Measurements from ENCODE around the gene PSMB3.
"Not testable (repeated sequence)": the region's sequence is repeated elsewhere in the genome, so short reads cannot be mapped to it uniquely, and the experiment has no call there.

PSMB3 gene

DNA sequence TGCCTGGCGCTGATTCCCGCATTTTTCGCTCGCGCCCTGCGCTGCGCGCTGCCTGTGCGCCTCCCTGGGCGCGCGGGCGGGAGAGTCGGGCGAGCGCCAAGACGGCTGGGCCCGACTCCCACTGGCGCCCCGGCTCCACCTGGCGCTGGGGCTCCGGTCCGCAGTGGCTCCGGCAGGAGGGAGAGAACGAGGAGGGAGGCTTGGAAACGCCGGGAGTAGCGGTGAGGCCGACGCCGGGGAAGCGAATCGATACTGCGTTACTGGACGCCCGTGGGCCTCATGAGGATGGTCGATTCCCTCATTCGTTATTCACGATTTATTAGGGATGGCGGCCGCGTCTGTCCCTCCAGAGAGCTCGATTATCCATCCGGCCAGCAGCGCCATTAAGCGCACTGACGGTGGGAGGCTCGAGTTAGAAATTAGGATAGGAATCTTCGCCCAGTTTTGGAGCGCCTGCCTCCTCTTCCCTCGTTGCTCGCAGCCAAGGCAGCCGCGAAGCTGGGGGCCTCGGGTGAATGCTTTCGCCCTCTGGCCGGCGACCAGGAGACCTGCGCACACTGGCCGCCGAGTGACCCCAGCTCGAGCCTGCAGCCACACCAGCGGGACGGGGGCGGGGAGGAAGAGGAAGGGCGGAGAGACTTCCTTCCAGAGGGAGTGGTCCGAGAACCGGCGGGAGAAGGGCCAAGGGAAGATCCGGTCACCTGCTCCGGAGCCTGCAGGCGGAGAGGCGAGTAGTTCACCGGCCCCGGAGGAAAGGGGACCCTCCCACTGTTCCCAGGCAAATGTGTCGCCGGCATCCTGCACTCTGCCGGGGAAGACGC lies 3.1 kb upstream of the PSMB3 start:
- peak; percentile 73 for DNase-seq (ENCODE audit: low read depth, low spot score)

DNA sequence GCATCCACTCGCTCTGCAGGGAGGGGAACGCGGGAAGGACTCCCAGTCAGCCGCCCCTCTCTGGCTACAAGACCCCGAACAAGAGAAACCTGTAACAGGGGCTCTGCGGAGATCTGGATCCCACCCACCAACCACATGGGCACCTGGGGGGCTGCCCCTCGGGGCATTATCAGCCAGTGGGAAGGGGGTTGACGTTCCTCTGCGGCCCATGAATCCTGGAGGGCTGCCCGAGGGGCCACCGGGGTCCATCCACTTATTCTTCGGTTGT lies 2.6 kb upstream of the PSMB3 start:
- DNase-seq (ENCODE audit: low read depth, low spot score), result no peak

DNA sequence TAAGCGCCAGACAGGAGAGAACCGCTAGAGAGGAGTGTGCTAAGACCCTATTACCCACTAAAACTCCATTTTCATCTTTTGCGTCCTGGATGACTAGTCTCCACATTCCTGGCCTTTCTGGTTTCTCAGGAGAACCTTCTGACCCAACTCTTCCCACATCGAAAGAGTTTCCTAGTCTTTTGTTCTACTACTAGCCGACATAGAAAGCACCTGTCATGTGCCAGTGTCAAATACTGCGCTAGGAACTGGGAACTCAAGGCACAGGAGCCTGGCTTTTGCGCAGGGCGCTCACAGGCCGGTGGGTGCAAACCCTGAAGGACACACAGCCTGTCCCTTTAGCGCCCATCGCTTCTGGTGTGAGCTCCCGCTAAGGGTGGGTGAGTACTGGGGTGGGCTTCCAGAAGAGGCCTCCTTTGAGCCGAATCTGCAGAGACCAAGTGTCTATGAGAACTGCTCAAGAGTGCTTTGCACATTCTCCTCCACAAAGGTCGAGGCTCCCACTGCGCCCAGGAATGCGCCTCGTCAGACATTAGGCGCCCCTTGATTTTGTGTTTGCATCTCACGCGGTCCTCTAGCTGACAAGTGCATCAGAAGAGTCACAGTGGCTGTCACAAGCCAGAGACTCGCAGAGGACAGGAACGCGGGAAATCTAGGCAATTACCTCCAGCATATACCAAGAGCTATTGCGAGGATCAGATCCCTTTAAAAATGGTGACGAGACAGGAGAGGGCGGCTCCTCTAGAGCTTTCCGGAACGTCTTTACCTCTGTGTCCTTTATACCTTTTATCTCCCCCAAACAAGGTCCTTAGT lies 2.0 kb upstream of the PSMB3 start:
- DNase-seq (ENCODE audit: low read depth, low spot score), result no peak

DNA sequence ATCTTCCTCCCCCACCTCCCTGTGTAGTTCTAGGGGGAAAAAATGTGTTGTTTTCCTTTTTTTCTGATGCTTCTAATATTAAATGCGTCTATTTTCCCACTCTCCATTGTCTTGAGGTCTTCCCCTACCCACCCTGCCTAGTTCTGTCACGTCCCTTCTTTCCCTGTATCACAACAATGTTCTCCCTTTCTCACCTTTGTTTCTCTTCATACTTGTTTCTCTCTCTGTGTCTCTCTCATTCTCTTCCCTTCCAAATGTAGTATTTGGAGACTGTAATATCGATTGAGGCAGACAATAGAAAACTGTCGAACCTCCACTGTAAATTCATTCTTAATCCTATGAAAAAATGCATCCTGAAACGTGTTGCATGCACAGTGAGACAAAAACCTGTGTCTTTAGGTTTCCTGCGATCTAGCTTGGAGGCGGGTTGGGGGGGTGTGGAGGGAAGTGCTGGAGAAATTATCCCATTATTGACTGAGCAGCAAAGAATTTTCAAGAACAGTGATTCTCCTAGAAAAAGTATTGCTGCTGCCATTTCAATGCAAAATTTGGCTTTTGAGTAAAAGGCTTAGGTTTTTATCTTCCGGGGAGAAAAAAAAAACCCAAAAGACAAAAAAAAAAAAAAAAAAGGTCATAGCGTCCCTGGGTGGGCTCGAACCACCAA lies 1.3 kb upstream of the PSMB3 start:
- peak; percentile 57 for DNase-seq (ENCODE audit: low read depth, low spot score)

DNA sequence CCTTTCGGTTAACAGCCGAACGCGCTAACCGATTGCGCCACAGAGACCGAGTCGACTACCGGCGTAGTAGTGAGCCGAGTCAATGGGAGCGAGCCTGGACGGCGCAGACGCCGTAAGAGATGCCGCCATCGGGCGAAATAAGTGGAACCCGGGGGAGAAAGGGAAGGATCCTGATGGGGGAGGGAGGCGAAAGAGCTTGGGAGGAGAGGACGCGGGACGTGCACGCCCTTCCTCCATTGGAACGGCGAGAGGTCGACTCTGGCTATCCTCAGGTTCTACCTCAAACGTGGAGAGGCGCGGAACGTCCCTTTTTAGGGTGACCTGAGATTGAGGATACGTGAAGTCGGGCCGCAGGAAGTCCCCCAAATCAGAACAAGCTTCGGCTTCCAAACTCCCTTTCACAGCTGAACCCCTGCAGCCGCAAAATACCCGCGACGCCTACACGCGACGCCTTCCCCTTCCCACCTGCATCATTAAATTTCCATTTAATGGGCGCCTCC lies 683 bp upstream of the PSMB3 start:
- DNase-seq (ENCODE audit: low read depth, low spot score), result peak; percentile 93

DNA sequence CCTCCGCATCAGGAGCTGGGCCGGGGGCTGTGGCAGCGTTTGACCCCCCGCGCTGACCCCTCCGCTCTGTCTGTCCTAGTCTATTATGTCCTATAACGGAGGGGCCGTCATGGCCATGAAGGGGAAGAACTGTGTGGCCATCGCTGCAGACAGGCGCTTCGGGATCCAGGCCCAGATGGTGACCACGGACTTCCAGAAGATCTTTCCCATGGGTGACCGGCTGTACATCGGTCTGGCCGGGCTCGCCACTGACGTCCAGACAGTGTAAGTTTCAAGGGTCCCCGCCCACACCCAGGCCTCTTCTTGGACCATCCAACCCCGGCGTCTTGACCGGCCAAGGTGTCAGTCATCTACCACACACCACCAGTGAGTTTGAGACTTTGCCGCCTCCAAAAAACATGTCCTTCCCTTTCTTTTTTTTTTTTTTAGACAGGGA lies 548 bp downstream of the PSMB3 start:
- no peak for DNase-seq (ENCODE audit: low read depth, low spot score)

DNA sequence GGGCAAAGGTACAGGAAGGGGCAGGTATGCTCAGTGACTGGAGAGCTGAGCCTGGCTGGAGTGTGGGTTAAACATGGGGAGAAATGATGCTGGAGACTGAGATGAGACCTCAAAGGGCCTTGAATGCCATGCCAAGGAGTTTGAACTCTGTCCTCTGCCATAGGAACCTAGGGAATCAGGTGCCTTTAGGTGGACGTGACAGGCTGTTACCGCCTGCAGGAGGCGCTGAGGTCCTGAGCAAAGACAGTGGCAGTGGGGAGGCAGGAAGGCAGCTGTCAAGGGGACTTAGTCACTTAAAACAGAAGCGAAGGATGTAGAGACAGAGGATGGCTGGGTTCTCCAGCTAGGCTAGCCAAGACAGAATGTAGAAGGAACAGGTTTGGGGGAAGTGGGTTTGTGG lies 9.1 kb downstream of the PSMB3 start:
- peak; percentile 36 for DNase-seq (ENCODE audit: low read depth, low spot score)

DNA sequence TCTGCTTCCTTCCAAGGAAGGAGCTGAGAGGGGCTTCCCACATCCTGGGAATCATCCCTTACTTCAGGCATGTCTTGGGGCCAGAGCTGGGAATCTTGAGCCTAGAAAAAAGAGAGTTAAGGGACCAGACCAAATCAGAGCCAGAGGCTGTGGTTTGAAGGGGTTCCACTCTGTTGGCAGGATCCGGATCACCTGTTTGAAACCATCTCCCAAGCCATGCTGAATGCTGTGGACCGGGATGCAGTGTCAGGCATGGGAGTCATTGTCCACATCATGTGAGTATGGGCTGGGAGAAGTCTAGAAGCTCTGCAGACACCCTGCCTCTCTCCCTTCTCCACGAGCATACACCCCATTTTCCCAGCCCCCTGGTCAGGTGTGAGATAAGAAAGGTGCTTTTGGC lies 9.7 kb downstream of the PSMB3 start:
- DNase-seq (ENCODE audit: low read depth, low spot score), result no peak

DNA sequence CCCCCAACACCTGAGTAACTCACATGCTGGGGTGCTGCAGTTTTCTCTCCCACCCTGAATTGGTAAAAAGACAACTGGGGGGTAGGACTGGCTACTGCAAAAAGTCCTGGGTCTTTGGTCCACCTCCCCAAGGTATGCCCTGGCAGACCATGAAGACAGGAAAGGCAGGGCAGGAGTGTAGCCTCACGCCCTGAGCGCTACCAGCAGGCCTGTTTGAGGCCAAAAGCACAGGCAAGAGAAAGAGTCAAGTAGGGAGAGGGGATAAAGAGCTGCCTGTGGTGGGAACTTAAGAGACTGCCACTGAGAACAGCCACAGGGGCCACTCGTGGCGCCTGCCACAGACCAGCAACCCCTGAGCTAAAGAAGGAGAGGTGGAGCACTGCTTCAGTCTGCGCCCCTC lies 13.8 kb downstream of the PSMB3 start:
- DNase-seq (ENCODE audit: low read depth, low spot score), result no peak

DNA sequence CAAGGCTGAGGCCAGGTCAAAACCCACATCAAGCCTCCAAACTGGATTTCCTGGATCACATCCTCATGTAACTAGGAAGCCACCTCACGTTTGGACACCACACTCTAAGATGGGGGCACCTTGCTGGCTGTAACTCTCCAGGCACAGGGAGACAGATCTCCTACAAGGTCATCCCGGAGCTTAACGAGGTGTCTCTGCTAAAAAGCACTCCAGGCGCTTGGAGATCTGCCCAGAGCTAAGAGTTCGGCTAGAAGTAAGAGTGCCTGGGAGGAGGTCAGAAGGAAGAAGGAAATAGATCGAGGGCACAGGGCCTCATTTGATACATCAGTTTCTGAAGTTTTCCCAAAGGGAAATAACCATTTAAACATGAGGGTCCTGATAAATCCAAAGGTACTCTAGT lies 15.9 kb downstream of the PSMB3 start:
- no peak for DNase-seq (ENCODE audit: low read depth, low spot score)

DNA sequence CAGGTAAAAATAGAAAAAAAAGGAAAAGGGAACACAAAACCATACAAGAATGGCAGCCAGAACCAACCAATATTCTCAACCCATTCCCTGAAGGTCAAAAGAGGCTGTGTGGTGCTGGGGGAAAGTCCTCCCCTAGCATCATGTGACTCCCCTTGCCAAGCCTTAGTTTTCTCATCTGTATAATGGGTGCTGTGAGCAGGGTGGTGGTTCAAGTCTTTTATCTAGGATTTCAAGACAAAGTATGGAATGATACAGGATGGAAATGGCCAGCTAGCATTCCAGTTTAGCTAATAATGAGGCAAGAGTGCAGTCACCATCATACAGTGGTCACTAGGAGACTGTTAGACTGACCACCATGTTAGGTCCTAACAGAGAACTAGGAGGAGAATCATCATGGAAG lies 20.7 kb downstream of the PSMB3 start:
- DNase-seq (ENCODE audit: low read depth, low spot score), result no peak

DNA sequence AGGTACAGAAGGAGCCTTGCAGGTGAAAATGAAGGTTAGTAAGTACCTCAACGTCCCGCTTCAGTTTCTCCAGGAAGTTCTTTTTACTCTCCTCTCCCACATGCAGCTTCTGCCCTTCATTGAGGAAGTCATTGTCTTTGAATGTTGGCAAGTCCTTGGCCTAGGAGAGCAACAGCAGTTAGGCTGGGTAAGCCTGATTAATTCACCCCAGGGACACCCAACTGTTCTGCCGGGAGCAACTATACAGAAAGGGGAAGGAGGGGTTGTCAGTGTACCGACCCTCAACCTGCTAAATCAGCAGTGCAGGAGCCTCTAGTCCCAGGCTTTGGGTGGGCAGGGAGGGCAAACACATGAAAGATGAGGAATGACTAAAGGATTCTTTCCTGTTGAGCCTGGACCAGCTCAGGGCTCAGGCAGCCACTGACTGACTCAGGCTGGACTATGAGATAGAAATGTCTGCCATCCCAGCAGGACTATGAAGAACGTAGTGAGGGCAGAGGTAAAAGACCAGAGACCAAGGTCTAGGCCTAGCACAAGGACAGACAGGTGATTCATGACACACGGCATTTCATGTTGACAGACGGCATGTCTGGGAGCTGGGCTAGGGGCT lies 25.2 kb downstream of the PSMB3 start:
- no peak for DNase-seq (ENCODE audit: low read depth, low spot score)

DNA sequence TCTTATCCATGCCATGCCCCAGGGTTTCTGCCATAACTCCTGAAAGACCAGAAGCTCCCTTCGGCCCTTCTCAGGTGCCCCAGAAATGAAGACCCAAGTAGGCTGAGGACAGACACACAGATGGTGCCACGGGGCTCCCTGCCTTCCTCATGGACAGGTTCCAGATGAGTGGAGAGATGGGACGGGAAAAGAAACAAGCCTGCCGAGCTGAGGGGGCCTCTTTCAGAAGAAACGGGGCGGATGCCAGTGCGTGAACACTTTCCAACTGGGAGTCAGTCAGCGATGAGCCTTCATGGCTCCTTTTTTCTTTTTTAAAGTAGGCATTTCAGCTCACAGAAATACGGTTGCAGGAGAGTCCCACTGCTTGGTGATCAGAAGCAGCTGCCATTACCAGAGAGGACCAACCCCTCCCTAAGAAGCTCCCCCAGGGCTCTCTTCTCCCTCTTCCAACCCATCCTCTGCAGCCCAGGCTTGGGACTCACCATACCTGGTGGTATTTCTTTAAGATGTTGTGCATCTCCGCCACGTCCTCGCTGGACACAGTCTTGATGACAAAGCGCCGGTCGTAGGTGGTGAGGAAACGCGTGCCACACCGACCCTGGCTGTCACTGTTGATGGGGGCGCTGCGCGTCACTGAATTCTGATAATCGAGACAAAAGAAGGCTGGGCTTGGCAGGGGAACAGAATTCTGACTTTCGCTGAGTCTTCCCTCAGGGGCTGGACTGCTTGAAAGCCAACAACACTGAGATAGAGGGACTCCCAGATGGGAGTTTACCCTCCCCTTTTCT lies 27.6 kb downstream of the PSMB3 start:
- no peak for DNase-seq (ENCODE audit: low read depth, low spot score)

DNA sequence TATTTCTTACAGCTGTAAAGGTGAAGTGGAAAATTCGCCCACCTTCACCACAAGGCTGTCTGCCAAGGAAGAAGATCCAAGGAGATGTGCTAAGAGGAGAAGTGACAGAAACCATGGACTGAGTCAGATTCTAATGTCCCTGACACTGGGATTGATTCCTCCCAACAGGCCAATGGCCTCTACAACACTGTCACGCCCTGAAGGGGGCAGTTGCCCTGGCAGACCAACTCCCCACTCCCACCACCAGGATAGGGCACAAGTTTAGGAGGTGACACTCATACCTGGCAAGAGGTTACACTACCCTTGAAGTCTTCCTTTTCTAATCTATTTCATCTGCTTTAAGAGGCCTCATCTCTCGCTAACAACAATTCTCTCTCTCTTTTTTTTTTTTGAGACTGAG lies 30.7 kb downstream of the PSMB3 start:
- no peak for DNase-seq (ENCODE audit: low read depth, low spot score)

DNA sequence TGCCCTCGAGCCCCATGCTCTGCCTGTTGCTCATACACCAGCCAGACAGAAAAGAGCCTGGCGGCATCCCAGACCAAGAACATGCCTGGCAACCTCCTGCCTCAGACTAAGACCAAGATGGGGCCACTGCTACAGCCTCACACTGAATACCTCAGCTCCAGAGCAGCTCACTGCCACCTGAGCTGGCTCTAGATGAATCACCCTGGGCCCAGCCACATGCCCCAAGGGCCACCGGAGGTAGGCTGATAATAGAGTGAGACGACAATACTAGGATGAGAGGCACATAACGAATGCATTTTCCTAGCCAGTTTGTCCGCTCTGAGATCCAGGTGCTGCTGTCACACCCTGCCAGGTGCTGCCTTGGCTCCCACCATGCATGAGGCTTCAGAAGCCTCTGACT lies 33.8 kb downstream of the PSMB3 start:
- DNase-seq (ENCODE audit: low read depth, low spot score), result no peak

DNA sequence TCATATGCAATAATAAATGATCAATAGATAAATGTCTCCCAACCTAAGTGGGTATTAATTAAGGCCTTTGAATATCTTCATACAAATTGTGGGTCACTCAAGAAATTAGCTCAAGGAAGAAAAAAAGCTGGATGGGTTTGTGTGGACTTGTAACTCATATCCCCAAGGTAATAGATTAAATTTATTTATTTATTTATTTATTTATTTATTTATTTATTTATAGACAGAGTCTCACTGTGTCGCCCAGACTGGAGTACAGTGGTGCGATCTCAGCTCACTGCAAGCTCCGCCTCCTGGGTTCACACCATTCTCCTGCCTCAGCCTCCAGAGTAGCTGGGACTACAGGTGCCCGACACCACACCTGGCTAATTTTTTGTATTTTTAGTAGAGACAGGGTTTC lies 35.5 kb downstream of the PSMB3 start:
- not testable (repeated sequence) for DNase-seq (ENCODE audit: low read depth, low spot score)

DNA sequence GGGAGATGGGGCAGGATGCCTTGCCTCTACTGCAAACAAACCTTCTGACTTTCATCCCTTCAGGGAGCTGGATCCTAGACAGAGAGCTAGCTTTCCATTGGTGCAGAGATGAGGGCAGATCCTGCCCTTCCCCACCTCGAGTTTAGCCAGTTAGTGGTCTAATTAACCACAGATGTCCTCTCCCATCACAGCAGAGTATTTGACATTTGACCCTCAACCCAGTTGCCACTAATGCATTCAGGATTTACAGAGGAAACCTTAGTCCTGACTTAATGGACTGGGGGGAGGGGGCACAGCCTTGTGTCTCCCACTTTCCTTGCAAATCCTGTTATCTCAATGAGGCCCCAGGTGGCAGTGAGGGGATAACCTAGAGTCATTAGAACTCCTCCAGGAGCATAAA lies 36.6 kb downstream of the PSMB3 start:
- DNase-seq (ENCODE audit: low read depth, low spot score), result no peak

DNA sequence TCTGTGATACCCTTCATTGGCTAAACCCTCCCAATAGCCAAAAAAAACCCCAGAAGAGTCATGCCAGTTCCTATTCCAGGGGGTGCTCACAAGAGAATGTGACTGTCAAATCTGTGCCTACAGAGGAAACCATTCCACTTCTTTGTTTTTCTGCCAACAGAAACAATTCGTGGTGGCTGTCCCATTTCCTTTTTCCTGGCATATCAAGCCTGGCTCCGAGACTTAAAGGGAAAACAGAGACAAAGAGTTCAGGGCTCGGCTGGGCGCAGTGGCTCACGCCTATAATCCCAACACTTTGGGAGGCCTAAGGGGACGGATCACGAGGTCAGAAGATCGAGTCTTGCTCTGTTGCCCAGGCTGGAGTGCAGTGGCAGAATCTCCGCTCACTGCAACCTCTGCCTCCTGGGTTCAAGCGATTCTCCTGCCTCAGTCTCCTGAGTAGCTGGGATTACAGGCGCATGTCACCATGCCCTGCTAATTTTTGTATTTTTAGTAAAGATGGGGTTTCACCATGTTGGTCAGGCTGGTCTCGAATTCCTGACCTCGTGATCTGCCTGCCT lies 37.7 kb downstream of the PSMB3 start:
- peak; percentile 36 for DNase-seq (ENCODE audit: low read depth, low spot score)

DNA sequence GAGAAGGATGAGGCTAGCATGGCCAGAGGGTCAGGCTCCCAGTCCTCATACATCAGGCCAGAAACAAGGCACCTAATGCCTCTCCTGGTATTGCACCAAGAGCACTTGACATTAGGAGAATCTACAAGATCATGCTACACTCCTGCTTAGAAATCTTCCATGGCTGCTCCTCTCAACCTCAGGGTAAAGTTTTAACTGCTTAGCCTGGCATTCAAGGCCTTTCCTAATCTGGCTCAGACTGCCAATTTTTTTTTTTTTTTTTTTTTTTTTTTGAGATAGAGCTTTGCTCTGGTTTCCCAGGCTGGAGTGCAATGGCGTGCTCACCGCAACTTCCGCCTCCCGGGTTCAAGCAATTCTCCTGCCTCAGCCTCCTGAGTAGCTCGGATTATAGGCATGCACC lies 38.6 kb downstream of the PSMB3 start:
- no peak for DNase-seq (ENCODE audit: low read depth, low spot score)

DNA sequence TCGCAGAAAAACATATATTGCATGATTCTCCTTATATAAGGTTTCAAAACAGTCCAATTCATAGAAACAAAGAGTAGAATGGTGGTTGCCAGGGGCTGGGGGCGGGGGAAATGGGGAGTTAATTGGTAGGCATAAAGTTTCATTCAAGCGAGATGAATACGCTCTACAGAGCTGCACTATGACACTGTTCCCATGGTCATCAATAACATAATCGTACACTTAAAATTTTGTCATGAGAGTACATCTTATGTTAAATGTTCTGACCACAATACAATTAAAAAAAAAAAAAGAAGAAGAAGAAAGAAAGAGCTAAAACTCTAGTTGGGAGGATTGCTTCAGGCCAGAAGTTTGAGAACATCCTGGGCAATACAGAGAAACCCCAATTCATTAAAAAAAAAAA lies 41.7 kb downstream of the PSMB3 start:
- DNase-seq (ENCODE audit: low read depth, low spot score), result no peak
